ENCODE results near the gene UBE2G2.

UBE2G2 gene

DNA sequence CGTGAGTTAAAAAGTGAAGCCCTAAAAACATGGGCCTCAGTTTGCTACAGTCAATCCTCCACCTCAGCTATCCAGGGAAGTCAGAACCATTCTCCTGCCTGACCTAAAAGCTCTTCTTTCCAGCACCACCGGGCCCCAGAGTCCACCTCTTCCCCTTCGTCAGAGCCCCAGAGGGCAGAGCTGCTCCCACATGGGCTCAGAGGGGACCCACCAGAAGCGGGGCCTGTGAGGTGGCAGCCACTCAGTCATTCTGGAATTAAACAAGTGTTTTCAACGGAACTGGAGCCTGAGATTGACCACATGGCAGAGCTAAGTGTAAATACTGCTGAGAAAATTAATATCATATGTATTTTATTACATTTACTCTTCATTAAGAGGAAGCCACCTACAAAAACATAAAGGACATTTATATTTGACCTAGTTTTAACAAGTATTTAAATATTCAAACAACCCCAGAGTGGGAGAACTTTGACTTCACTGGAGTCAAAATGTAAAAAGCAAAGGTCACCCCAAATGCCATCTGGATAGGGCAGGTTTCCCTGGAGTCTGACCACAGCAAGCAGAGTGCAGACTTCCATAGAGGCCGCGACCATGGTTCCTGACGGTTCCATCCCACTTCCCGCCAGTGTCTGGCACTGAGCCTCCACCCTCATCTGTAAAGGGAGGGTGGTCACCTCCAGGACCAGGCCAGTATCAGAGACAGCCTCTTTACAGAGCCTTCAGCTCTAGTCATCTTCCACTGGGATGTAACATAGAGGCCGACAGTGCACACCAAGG, 14.4 kb upstream of the UBE2G2 start:
- DNase-seq (ENCODE audit: low read depth in 2 of 2): no peak

DNA sequence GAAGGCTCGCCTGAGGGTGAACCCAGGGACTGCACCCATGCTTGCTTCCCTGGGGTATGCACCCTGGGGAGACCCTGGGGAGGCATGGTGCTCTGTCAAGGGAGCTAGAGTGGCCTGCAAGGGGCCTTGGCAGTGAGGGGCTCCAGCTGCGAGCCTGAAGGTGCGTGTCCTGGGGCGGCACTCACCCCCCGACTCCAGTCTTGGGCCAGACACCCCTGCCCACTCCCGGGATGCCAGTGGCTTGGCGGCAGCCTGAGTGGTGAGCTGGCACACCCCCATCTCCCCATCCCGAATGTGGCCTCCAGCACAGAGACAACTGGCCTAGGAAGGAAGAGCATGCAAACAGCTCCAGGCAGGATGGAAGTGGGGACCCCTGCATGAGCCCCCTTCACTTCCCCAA, 13.6 kb upstream of the UBE2G2 start:
- no peak for DNase-seq (ENCODE audit: low read depth in 2 of 2)

DNA sequence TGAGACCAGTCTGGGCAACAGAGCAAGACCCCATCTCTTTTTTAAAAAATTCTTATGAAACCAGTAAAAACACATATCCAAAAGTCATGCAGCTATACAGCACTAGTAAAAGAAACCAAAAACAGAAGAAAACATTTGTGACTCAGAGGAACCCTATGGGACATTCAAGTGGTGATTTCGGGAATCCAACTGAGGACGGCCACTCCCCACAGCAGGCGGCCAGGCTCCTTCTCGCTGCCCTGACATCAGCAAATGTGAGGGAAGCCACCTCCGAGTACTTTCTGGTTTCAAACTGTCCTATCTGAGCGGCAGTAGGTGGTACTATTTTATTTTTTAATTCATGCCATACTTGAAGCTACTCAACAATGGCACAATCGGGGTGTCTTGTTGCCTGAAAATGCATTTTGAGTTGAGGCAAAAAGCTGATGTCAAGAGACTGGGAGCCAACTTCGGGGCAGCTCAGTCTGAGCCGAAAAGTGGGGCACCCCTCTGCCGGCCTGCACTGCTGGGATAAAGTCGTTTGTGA, 12.9 kb upstream of the UBE2G2 start:
- no peak for DNase-seq (ENCODE audit: low read depth in 2 of 2)

DNA sequence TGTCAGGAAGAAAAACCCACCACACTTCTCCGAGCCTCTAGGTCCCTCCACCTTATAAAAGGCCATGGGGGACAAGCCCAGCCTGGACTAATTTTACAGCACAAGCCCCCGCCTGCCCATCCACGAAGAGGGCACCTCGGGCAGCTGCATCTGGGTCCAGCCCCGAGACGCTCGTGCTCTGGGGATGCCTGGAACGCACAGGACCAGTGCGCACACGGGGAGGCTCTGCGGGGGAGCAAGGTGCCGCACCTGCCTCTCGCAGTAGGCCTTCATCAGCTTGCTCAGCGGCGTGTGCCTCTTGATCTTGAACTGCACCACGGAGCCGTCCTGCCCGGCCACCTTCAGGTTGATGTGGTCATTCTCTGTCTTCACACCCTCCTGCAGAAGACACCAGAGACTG, 12.1 kb upstream of the UBE2G2 start:
- DNase-seq (ENCODE audit: low read depth in 2 of 2): no peak

DNA sequence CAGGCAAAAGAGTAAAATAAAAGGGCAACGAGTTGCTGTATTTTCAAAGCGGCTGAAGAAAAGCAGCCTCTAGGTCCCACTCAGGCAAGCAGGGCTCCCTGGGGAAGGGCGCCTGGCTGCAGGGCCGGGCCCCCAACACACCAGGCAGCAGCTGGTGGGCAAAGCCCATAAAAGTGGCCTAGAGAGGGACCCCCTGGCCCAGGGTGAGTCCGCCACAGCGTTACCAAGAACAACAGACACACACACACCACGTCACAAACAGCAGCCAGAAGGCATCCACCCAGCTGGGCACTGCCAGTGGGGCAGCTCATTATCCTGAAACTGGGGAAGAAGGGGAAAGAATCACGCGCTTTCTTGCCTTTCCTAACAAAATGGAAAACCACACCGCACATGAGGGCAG, 11.5 kb upstream of the UBE2G2 start:
- DNase-seq (ENCODE audit: low read depth in 2 of 2): no peak

DNA sequence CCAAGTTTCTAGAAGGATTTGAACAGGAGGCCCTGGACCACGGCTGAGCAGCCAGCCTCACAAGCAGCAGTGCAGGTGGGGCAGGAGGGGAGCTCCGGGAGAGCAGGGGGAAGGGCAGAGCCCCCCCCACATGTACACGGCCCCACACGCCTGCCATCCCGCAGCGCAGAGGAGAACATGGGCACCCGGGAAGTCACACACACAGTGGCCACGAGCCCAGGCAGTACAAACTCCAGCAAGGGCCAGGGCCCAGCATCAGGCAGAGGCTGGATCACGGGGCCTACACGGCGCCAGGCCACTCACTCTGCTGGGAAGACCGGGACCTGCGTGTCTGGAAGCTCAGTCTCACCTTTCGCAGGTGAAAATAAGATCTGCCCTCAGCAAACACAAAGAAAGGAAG, 11.0 kb upstream of the UBE2G2 start:
- DNase-seq (ENCODE audit: low read depth in 2 of 2): no peak

DNA sequence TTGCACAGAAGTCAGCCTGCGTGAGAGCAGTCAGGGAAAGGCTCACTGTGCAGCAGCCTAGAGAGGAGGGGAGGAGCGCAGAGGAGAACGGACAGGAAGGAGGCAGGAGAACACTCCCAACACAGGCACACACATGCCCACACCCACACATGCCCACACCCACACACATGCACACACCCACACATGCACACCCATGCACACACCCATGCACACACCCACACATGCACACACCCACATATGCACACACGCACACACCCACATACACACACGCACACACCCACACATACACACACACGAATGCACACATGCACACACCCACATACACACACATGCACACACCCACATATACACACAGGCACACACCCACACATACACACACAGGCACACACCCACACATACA, 9.2 kb upstream of the UBE2G2 start:
- no peak for DNase-seq (ENCODE audit: low read depth in 2 of 2)

DNA sequence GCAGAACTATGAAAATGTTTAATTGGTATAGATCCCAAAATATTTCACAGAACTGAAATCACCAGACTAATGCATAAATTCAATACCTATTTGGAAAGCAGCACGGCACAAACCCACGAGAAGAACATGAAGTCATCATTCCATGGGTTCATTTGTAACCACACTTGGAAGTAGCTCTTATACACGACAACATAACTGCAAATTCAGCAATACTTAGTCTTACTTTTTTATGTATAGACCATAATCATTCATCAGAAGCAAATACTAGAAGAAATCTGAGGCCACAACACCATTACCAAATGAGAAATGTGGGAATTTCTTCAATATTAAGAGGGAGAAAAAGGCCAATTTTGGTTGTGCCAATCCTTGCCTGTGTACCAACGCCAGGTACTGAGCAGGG, 4.2 kb upstream of the UBE2G2 start:
- no peak for DNase-seq (ENCODE audit: low read depth in 2 of 2)

DNA sequence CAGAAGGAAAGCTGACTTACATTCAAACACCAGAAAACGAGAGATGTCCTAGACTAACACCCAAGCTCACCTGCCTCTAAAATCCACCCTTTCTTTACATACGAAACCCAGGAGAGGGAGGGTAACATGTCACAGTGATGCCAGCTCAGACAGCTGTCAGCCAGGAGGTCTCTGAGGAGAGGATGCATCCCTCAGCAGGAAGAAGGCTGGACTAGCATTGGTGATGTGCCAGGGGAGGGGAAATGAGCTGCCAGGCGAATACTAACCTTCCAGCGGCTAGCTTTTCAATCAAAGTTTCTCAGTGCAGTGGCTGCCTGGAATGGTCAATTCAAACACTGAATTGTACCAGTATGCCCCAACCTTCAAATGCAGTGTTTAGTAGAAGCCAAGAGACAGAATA, 3.6 kb upstream of the UBE2G2 start:
- DNase-seq (ENCODE audit: low read depth in 2 of 2): no peak

DNA sequence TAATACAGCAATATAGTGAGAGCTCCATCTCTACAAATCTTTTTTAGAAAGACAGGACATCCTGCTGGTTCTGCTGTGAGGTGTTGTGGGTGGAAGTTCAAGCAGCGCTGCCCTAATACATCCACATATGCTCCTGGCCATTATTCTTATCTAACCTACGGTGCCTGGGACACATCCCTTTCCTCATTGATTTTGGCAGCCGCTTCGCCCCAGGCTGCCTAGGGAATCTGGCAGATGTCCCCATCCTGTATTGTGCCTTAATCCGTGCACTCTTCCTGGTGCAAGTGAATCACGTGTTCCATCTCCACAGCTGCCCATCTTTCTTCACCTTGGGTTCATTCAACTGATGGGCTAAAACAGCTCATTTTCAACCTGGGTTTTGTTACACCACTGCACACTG, 3.1 kb upstream of the UBE2G2 start:
- no peak for DNase-seq (ENCODE audit: low read depth in 2 of 2)

DNA sequence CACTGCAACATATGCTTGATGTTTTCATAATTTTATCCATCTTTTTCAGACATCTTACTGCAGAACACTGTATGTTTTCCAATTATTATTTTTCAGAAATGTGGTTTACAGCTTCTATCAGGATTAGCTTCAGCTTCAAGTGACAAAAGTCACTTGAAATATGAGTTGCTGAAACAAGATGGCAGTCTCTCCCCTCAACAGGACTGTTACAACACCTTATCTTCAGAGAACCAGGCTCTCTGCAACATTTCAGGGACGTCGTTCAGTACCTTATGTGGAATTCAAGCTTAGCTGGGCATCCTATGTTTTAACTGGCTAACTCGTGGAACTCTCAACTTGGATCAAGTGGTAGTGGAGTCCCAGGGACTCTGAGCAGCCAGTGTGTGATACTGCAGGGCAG, 2.0 kb upstream of the UBE2G2 start:
- no peak for DNase-seq (ENCODE audit: low read depth in 2 of 2)

DNA sequence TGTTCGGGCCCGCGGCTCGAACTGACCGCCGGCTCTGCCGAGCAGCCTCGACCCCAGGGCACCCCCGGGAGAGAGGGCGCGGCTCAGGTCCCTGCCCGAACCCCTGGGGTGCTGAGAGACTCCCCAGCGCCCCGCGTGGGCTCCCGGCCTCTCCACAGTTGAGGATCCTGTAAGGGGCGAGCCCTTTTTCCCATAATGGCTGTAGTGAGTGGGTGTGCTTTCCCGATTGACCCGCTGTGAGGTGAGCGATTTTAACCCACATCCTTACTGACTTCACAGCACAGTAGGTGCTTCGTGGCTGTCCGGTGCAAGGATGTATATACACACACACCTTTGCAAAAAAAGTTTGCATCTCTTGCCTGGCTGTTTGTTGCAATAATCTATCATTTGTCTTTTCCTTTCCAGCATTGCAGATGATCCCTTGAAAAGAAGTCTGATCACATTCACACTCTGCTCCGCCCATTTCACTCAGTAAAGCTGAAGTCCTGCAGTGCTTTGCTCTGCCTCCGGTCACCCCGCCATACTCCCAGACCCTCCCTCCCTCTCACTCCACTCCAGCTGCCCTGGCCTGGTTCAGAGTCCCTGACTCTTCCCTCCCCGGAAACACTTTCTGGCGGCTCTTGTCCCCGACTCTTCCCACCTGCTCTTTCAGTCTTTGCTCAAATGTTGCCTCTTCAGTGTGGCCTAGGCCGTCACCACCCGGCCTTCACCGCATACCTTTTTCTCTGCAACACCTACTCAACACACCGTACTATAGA, 955 bp upstream of the UBE2G2 start:
- no peak for DNase-seq (ENCODE audit: low read depth in 2 of 2)

DNA sequence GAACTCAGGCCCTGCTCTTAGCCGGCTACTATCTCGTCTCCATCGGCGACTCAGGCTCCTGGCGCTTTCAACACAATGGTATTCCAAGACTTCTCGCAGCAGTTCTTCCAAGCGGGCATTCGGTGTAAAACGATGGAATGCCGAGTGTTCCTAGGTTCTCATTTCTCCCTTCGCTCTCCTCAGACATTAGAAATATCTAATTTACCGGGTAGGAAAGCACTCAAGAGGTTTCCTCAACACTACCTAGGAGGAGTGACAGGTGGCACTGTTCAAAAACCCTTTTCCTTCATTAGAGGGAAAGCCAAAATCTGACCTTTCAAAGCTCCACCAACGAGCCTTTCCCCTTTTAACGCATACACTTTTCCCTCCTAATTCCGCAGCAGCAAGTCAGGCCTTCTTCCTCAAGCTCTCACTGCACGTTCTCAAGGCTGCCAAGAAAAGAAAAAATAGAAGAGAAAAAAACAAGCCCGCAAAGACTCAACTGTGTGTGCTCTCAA, 601 bp downstream of the UBE2G2 start:
- no peak for DNase-seq (ENCODE audit: low read depth in 2 of 2)

DNA sequence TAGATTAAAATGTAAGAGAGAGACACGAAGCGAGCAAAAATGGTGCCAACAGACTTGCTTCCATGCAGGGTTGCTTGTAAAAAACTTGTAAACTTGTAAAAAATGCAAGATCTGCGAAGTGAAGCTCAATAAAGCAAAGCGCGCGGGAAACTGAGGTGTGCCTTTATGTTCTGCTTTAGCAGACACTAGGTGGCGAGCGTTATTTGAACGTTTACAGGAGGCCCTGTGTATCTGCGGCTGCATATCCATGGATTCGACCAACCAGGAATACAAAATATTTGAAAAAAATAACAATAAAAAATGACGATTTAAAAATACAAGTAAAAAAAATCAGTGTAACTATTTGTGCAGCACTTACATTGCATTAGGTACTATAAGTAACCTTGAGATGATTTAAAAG, 1.5 kb downstream of the UBE2G2 start:
- DNase-seq (ENCODE audit: low read depth in 2 of 2): no peak

DNA sequence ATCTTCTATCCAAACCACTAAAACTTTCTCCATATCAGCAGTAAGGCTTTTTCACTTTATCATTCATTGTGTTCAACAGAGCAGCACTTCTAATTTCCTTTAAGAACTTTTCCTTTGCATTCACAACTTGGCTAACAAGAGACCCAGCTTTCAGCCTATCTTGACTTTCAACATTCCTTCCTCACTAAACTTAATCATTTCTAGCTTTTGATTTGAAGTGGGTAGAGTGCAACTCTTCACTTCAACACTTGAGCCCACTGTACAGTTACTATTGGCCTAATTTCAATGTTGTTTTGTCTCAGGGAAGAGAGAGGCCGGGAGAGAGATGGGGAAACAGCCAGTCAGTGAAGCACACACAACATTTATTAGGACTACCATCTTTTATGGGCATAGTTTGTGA, 2.0 kb downstream of the UBE2G2 start:
- DNase-seq (ENCODE audit: low read depth in 2 of 2): no peak

DNA sequence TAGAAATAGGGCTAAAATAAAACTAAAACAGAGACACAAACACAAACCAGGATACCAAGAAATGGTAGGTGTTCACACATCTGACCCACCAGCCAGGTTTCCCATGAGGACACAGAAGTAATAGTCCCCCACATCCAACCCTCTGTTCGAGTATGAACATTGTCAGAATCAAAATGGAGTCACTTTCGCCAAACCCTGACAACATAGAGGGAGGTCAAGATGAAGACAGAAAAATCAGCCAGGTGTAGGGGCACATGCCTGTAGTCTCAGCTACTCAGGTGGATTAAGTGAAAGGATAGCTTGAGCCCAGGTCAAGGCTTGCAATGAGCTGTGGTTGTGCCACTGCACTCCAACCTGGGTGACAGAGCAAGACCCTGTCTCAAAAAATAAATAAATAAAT, 3.8 kb downstream of the UBE2G2 start:
- DNase-seq (ENCODE audit: low read depth in 2 of 2): no peak

DNA sequence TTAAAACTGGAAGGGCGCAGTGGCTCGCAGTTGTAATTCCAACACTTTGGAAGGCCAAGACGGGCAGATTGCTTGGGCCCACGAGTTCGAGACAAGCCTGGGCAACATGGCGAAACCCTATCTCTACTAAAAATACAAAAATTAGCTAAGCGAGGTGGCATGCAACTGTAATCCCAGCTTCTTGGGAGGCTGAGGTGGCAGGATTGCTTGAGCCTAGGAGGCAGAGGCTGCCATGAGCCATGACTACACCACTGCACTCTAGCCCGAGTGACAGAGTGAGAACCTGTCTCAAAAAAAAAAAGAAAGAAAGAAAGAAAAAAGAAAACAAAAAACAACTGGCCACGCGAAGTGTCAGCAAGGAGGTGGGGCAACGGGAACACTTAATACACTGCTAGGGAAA, 6.3 kb downstream of the UBE2G2 start:
- DNase-seq (ENCODE audit: low read depth in 2 of 2): no peak

DNA sequence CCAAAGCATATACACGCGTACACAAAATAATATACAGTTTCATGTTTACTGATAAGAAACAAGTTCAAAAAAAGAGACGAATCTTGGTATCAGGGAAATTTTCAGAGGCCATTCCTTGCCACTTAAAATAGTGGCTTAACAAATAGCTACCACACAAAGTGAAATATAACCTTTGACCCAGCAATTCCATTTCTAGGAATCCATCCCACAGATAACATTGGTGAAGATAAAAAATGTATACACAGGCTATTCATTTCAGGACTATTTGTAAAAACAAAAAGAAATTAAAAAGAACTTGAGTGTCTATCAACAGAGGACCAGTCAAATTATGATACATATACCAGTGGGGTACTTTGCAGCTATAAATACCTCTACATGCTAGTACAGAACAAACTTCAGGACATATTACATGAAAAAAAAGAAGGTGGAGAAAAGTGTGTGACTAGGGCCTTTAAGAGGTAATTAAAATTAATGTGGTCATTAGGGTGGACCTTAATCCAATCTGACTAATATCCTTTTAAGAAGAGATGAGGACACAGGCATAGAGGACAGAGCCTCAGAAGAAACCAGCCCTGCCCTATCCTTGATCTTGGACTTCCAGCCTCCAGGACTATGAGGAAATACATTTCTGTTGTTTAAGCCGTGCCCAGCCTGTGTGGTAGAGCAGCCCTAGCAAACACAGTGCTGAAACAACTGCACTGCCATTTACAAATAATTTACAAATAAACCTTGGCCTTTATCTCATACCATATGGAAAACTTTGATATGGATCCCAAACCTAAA, 7.8 kb downstream of the UBE2G2 start:
- no peak for DNase-seq (ENCODE audit: low read depth in 2 of 2)

DNA sequence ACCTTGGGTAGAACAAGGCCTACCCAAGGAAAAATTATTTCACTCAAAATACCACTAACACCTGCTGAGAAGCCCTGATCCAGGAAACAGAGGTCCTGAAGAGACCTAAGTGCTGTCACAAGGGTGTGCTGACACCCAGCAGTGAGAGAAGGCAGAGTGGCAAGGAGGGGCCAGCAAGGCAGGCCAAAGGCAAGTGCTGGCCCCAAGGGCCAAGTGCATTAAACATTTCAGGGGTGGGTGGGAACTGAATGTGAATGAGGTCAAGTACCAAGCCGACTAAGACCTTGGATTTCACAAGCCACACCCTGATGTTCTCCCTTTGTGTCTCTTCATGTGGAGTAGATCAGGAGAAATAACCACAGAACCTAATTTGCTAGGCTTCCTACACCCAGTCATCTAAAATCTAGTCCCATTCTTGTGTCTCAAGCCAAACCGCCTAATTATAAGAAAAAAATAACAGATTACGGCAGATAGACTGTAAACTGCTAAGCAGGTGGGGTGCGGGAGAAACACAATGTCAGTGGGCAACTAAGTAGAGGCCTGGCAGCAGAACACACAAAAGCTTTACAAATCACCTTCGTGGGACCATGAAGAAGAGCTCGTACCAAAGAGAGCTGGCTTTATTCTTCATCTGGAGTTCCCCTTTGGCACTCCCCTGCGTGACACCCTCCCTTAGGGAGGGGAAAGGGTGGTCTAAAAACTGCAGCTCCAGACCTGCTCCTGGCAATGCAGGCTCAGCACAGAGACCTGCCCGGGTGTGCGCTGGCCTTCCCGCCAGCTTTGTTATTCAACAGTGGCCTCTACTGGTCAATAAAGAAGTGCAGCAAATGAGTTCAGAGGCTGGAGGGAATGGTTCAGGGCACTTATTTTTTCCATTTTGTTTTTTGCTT, 8.7 kb downstream of the UBE2G2 start:
- DNase-seq (ENCODE audit: low read depth in 2 of 2): peak; percentile 25 to 30

DNA sequence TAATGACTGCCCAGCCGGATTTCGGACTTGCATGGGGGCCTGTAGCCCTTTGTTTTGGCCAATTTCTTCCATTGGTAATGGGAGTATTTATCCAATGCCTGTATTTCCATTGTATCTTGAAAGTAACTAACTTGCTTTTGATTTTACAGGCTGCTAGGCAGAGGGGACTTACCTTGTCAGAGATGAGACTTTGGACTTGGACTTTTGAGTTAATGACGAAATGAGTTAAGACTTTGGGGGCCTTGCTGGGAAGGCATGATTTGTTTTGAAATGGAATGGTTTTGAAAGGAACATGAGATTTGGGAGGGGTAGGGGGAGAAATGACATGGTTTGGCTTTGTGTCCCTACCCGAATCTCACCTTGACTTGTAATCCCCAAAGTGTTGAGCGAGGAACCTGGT, 9.6 kb downstream of the UBE2G2 start:
- DNase-seq (ENCODE audit: low read depth in 2 of 2): no peak

DNA sequence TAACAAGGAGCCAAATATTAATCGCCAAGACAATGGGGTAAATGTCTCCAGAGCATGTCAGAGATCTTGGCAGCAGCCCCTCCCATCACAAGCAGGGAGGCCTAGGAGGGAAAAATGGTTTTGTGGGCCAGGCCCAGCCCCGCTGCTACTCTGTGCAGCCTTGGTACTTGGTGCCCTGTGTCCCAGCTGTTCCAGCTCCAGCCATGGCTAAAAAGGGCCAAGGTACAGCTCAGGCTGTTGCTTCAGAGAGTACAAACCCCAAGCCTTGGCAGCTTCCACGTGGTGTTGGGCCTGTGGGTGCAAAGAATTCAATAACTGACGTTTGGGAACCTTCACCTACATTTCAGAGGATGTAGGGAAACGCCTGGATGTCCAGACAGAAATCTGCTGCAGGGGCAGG, 10.4 kb downstream of the UBE2G2 start:
- no peak for DNase-seq (ENCODE audit: low read depth in 2 of 2)
